Fibroblast of pulmonary artery (primary cell): Measurements from ENCODE around the gene GOT1.

Experiments used
- DNase-seq: peaks from one replicate; pipeline ENCODE4 v3.0.0-alpha.2; 2010; ENCODE audit warnings: low read depth
- H3K4me3 ChIP-seq: replicated peaks from 2 replicates; pipeline ENCODE4 v1.5.1; 2011; ENCODE audit warnings: low read depth, mild to moderate bottlenecking, control low read depth, low read length, moderate library complexity
- CTCF ChIP-seq: IDR thresholded peaks from 2 replicates; pipeline ENCODE4 v1.5.1; 2011; ENCODE audit warnings: mild to moderate bottlenecking, control low read depth, low read length, inconsistent platforms; ENCODE audit errors: missing control alignments

The GOT1 gene

GRCh38 chr10:99430451-99431189, at the start of gene GOT1:
Gene GOT1, minus strand, starts transcription at chr10:99430624. Its CDS starts 59 bp downstream, at chr10:99430565.
- peak; percentile 99 for DNase-seq
- H3K4me3 ChIP-seq, result peak within 1 kb of the TSS; percentile 100
- TF ChIP-seq CTCF, result no peak

GRCh38 chr10:99470327-99470726, 39.9 kb upstream of the GOT1 start:
- no peak overlapping the region for H3K4me3 ChIP-seq
- TF ChIP-seq CTCF, result no peak
- no peak for DNase-seq

- DNase-seq, result no peak
- TF ChIP-seq CTCF, result no peak
Observed at GRCh38 chr10:99467236-99467999, 37.0 kb upstream of the GOT1 start.

GRCh38 chr10:99466632-99467223, 36.3 kb upstream of the GOT1 start:
- no peak overlapping the region for H3K4me3 ChIP-seq
- DNase-seq, result peak; percentile 11
- no peak for TF ChIP-seq CTCF

More at GRCh38 chr10:99467236-99467999, 37.0 kb upstream of the GOT1 start:
- no peak overlapping the region for H3K4me3 ChIP-seq

- H3K4me3 ChIP-seq, result no peak overlapping the region
- no peak for TF ChIP-seq CTCF
Observed at GRCh38 chr10:99461230-99461629, 30.8 kb upstream of the GOT1 start.

GRCh38 chr10:99460070-99460469, 29.6 kb upstream of the GOT1 start:
- no peak for TF ChIP-seq CTCF
- no peak for DNase-seq

More at GRCh38 chr10:99461230-99461629, 30.8 kb upstream of the GOT1 start:
- no peak for DNase-seq

More at GRCh38 chr10:99460070-99460469, 29.6 kb upstream of the GOT1 start:
- no peak overlapping the region for H3K4me3 ChIP-seq
